KOPT-K1 (cell line): ENCODE data around the gene RBM38.
A peak's percentile ranks its signal among the peaks of the same experiment; 100 is the strongest.

Experiments
- H3K27ac ChIP-seq: fragments of 200-600 bp; sonication (generic); 2 replicates; pipeline ENCODE4 v1.5.1; 2016; ENCODE audit warnings: antibody characterized with exemption, mild to moderate bottlenecking, low read depth, low read length; ENCODE audit not compliant: poor library complexity, severe bottlenecking
- H3K36me3 ChIP-seq: fragments of 200-600 bp; sonication (generic); 2 replicates; pipeline ENCODE4 v1.5.1; 2017; ENCODE audit warnings: antibody characterized with exemption, mild to moderate bottlenecking, low read length, moderate library complexity; ENCODE audit not compliant: insufficient read depth
- H3K9me3 ChIP-seq: fragments of 200-600 bp; sonication (generic); 2 replicates; pipeline ENCODE4 v1.5.1; 2017; ENCODE audit warnings: antibody characterized with exemption, low read length, mild to moderate bottlenecking; ENCODE audit not compliant: insufficient read depth, poor library complexity, severe bottlenecking

The RBM38 gene

DNA sequence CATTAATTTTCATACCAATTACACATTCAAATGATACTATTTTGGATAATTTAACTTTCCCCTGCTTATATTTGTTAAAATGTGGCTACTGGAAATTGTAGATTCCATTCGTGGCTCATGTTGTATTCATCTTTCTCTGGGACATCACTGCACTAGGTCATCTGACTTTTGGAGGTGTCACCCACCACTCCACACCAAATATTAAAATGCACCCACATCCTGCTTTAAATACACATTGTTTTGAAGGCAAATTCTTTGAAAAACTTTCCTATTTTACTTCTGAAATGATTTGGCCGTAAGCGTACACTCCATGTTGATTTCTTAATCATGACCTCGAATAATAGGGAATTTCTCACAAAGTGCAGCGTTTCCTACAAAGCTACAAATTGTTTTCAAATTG is 8.7 kb upstream of the RBM38 start:
- no peaks in the 10 kb centered on the region for H3K9me3 ChIP-seq
- peaks cover 45% of the 10 kb centered on the region for H3K36me3 ChIP-seq
- H3K27ac ChIP-seq: no peak overlapping the region

DNA sequence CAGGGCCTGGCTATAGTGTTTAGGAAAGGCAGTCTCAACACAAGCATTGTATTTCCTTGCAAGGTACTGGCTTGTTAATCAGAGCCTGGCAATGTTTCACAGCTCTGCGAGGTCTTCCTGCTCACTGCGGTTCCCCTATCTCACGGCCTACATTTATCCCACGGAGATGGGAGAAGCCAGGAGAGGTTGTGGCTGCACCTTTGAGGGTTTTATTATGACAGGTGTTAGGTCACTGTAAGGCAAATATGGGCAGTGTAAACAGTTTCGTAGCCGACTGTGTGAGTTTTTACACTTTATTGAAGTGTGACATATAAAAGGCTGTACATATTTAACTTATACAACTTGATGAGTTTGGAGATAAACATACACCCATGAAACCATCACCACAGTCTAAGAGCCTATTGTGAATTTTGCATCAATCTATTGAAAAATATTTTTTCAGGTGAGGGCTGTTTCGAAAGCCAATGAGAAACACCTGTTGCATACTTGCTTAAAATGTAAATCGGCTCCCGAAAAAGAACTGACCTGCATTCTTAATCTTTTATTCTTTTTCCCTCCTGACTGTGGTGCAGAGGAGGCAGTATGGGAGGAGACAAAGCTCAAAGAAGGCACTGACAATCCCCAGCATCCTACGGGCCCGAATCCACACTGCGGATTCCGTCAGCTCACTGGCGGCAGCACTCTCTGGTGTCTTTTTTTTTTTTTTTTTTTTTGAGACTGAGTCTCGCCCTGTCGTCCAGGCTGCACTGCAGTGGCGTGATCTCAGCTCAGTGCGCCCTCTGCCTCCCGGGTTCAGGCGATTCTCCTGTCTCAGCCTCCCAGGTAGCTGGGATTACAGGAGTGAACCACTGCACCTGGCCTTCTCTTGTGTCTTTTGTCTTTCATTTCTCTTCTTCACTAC is 7.5 kb upstream of the RBM38 start:
- H3K36me3 ChIP-seq: peaks cover 33% of the 10 kb centered on the region
- H3K9me3 ChIP-seq: no peaks in the 10 kb centered on the region
- no peak overlapping the region for H3K27ac ChIP-seq

DNA sequence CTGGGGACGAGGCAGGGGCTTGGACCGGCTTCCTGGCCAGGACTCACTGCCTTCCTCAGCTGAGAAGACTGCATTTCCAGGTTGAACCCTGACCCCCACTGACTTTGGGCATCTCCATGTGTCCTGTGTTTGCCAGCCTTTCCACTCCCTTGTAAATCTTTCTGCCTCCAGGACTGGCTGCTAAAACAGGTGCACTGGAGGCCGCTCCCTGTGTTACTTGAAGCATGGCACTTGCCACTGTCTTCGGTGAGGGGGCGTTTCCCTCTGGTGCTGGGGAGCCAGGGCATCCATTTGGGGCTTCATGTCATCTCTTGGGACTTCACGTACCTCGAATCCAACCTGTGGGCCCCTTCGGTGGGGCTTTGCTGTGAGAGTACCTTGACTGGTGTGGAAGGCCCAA is 6.7 kb upstream of the RBM38 start:
- no peaks in the 10 kb centered on the region for H3K9me3 ChIP-seq
- H3K27ac ChIP-seq: no peak overlapping the region
- peaks cover 25% of the 10 kb centered on the region for H3K36me3 ChIP-seq

DNA sequence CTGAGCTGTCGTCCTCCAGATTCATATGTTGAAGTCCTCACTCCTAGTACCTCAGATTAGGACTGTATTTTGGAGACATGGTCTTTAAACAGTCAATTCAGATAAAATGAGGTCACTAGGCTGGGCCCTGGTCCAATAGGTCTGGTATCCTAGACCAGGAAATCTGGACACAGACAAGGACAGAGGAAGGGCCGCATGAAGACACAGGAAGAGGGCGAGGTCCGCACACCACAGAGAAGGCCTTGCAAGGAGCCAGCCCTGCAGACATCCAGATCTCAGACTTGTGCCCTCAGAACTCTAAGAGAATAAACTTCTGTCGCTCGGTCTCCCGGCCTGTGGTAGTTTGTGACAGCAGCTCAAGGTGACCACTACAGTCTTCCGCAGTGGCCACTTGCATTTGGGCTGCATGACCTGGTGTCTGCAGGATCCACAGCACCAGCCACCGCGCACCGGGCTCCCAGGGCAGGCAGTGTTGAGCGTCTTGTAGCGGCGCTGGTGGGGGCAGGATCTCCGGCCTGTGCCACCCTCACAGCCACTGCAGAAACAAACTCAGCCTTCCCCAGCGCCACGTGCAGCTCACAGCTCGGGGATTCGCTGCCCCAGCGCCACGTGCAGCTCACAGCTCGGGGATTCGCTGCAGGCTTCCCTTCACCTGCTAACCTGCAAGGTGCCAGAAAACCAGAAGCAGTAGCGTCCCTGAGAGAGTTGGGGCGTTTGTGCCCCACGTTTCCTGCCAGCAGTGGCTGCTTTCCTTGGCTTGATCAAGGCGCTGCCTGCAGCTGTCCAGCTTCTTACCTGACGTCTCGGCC is 6.0 kb upstream of the RBM38 start:
- Histone ChIP-seq H3K27ac (no peak overlapping the region), H3K9me3 (no peaks in the 10 kb centered on the region), H3K36me3 (peaks cover 20% of the 10 kb centered on the region)

DNA sequence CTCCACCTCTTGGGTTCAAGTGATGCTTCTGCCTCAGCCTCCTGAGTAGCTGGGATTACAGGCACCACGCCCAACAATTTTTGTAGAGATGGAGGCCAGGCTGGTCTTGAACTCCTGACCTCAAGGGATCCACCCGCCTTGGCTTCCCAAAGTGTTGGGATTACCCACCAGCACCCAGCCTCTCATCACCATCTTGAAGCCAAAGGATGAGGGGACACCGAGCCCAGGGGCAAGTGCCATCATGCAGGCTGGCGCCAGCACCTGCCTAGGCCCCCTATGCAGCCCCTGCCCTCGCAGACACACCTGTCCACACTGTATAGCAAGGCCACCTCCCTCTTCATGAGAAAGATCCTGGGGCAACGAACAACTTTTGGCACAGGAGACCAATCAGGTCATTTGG is 5.3 kb upstream of the RBM38 start:
- Histone ChIP-seq H3K9me3 (no peaks in the 10 kb centered on the region), H3K27ac (no peak overlapping the region), H3K36me3 (peaks cover 12% of the 10 kb centered on the region)

DNA sequence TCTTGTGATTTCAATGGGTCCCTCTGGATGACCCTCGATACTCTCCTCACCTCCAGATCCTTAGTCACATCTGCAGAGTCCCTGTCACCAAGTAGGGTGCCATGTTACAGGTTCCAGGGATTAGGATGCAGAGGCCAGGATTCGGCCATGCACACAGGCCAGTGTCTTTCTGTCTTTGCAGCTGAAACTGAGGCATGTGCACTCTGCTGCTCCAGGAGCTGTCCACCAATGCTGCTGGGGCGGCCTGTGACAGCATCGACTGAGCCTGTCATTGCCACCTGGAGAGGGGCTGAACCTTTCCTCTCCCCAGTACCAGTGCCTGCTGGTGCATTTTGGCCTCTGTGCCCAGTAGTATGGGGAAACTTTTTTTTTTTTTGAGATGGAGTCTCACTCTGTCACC is 4.4 kb upstream of the RBM38 start:
- Histone ChIP-seq H3K27ac (no peak overlapping the region), H3K36me3 (peaks cover 5% of the 10 kb centered on the region; the same call in 1 of the 2 replicates), H3K9me3 (no peaks in the 10 kb centered on the region)

DNA sequence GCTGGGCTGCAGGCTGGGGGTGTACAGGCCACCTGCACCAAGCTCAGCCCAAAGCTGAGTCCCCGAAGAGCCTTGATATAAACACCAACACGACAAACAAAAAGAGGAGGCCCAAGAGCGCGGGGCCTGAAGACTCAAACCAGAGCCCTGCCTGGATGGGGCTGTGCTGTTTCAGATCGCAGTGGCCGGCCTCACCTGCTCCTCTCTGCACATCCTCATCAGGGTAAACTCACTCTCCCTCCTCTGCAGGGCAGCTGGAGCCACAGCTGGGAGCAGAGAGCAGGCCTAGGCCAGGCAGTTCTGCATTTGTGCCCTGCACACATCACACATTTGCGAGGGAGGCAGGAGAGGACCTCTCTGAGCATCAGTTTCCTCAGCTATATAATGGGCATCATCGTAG is 3.7 kb upstream of the RBM38 start:
- H3K27ac ChIP-seq: no peak overlapping the region
- H3K9me3 ChIP-seq: no peaks in the 10 kb centered on the region
- H3K36me3 ChIP-seq: peaks cover 5% of the 10 kb centered on the region; the same call in 1 of the 2 replicates

DNA sequence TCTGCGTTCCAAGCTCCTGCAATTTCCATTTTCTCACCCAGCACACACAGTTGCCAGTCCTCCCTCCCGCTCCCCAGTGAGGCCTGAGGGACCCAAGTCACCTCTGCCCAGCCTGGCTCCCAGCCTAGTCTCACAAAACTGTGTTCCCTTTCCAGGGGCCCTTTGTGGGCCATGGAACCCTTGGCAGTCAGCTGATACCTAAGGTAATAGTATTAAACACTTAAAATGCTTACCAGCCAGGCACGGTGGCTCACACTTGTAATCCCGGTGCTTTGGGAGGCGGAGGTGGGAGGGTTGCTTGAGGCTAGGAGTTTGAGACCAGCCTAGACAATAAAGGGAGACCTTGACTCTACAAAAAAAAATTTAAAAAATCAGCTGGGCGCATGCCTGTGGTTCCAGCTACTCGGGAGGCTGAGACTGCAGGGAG is 3.2 kb upstream of the RBM38 start:
- Histone ChIP-seq H3K27ac (no peak overlapping the region), H3K9me3 (no peaks in the 10 kb centered on the region), H3K36me3 (peaks cover 5% of the 10 kb centered on the region; the same call in 1 of the 2 replicates)

DNA sequence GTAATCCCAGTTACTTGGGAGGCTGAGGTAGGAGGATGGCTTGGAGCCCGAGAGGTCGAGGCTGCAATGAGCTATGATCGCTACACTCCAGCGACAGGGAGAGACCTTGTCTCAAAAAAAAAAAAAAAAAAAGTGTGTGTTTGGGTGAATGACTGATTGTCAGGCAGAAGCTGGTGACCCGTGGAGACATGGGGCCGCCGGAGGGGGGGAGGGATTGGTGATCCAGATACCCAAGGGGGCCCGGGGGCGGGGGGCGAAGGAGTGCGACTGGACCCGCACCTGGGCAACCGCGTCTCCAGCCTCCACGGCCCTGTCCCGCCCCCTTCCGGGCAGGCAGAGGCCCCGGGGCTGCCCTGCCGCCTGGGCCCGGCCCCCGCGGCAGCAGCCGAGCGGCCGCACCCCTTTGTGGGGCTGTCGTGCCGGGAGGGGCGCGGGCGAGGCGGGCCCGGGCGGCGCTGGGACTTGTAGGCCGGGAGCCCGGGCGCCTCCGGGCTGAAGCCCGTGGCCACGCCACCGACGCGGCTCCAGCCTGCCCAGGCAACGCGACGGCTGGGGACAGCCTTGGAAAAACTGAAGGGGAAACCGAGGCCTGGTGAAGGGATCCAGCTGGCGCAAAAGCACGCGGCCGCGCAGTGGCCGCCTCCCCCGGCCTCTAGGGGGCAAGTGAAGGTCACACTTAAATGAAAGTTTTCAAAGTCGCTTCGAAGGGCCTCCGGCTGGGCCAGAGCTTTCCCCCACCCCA is 2.1 kb upstream of the RBM38 start:
- H3K9me3 ChIP-seq: no peaks in the 10 kb centered on the region
- H3K36me3 ChIP-seq: peaks cover 12% of the 10 kb centered on the region
- H3K27ac ChIP-seq: no peak overlapping the region

DNA sequence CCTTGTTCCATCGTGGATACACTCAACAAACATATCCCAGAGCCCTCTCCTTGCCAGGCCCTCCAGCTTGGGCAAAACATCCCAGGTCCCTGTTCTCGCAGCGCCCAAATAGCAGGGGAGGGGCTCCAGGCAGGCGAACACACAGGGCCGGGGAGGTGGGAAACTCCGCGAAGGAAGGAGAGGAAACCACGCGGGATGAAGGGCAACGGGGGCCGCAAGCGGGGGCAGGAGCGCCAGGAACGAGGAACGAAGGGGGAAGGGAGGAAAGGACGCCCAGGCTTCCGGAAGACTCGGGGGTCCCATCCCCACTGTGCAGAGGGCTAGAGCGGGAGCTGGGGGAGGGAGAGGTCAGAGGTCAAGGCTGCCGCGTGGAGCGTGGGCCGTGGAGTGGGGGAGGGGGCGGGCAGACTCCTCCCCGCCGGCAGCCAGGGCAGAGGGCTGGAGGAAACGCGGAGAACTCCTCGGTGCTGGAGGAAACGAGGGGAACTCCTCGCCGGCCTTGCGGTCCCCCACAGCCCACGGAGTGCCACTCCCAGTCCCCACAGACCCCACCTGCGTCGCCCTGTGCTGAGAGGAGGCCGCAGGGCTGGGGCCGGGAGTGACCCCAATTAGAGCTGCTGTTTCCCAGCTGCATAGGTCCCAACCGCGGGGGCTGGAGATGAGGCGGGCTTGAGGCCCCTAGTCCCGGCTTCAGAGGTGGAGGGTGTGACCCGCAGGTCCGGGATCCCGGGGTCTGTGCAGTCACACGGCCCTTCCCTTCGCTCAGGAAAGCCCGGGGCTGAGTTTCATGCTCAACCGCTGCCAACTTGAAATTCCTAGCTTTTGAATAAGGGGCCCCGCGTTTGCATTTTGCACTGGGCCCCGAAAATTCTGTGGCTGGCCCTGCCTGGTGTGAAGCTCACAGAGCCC is 1.2 kb upstream of the RBM38 start:
- Histone ChIP-seq H3K9me3 (no peaks in the 10 kb centered on the region), H3K27ac (no peak overlapping the region), H3K36me3 (peaks cover 14% of the 10 kb centered on the region; the same call in 1 of the 2 replicates)

DNA sequence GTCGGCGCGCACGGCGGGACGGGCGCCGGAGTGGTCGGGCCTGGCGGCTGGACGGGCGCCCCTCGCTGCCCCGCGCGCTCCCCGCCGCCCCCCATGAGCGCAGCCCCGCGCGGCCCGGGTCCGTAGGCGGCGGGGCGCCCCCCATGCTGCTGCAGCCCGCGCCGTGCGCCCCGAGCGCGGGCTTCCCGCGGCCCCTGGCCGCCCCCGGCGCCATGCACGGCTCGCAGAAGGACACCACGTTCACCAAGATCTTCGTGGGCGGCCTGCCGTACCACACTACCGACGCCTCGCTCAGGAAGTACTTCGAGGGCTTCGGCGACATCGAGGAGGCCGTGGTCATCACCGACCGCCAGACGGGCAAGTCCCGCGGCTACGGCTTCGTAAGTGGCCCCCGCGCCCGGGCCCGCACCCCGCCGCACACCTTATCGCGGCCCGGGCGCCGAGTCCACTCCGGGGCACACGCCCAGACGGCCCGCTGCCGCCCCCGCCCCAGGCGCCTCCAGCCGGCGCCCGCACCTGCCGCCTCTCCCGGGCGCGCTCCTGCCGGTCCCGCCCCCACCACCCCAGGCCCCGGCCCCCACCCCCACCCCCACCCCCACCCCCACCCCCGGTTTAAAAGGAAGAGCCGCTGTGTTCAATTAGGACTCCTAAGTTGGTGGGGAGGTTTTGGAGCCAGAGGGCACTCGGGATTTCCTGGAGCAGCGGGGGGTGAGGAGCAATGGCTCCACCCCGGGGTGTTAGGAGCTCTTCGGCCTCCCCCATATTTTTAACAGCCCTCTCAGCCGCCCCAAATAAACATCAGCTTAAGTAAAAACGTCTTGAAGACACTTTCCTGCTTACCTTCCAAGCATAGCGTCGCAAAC is 474 bp downstream of the RBM38 start:
- Histone ChIP-seq H3K36me3 (peaks cover 26% of the 10 kb centered on the region; the same call in 1 of the 2 replicates), H3K9me3 (no peaks in the 10 kb centered on the region), H3K27ac (peak overlapping the region; percentile 24)

DNA sequence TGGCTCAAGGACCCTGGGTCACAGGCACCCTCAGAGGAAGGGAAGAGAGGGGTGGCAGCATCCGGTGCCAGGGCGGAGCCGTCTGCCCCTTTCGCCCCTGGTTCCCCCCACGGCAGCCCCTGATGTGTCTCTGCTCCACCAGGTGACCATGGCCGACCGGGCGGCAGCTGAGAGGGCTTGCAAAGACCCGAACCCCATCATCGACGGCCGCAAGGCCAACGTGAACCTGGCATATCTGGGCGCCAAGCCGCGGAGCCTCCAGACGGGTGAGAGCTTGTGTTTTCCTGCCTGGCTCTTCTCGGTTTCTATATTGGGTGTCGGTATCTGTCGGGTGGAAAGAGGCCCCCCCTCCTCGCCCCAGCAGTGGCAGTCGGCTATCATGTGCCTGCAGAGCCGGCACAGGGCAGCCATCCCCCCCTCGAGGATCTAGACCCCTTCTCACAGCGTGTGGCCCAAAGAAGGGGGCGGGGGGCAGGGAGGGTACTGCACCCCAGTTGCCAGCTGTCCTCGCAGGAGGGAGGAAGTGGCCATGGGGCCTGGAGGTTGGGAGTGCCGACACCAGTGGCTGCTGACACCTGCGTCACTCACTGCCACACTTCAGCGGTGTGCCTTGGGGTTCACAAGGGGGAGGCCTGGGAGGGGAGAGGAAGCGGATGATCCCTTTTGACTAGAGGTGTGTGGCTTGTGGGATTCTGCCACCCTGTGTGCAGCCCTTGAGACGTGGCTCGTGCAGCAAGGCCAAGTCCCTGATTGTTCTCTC is 1.5 kb downstream of the RBM38 start:
- H3K9me3 ChIP-seq: no peaks in the 10 kb centered on the region
- H3K36me3 ChIP-seq: peaks cover 26% of the 10 kb centered on the region; the same call in 1 of the 2 replicates
- H3K27ac ChIP-seq: peak overlapping the region; percentile 24
